ENCODE results near the gene LYRM4. TPM values are rescaled to one million over a fixed set of nuclear protein-coding genes. Genes with fewer than 3 reads are reported as not detected.

Gene LYRM4
- total and polyA plus RNA-seq, 2 donors (not counting 1 experiment from before 2014, with no cell fraction given), result 22.1 to 29.5 TPM

DNA sequence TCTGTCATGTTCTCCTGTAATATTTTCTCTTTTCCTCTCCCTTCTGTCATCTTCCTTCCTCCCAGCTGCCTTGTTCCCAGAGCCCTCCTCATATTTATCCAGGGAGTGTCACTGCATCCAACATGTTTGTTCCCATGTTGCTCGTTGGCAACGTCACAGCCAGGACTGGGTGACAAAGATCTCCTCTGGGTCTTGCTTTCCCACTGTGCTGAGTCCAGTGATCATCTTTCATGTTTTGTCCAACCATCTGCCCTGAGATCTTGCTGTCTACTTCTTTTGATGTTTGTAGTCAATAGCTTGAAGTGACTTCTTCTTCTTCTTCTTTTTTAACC is 27.2 kb upstream of the LYRM4 start:
- Histone ChIP-seq H2AFZ (ENCODE audit: insufficient read depth, low read depth, low read length, poor library complexity, severe bottlenecking) (no peak overlapping the region), H3K9me3 (ENCODE audit: control extremely low read depth in 1 of 3, control insufficient read depth in 2 of 3, insufficient read depth in 1 of 3, low read length in 2 of 3) (no peaks in the 10 kb centered on the region), H3K4me2 (replicated peaks; ENCODE audit: low read depth, low read length, poor library complexity, severe bottlenecking) (no peak overlapping the region), H4K20me1 (ENCODE audit: control insufficient read depth, insufficient read depth, low read length, poor library complexity, severe bottlenecking) (peaks cover 14% of the 10 kb centered on the region), H3K27ac (ENCODE audit: low read length in 2 of 2) (no peak overlapping the region), H3K4me3 (ENCODE audit: control extremely low read depth in 1 of 5, extremely low read depth in 1 of 5, insufficient read depth in 1 of 5, low read depth in 2 of 5, low read length in 4 of 5) (no peak overlapping the region), H3K79me2 (ENCODE audit: control insufficient read depth, insufficient read depth, low read length) (peaks cover 63% of the 10 kb centered on the region), H3K27me3 (replicated peaks in 1 of 4; ENCODE audit: control extremely low read depth in 1 of 4, control insufficient read depth in 3 of 4, insufficient read depth in 4 of 4, low read length in 3 of 4) (no peaks in the 10 kb centered on the region), H3K4me1 (ENCODE audit: control insufficient read depth in 2 of 2, insufficient read depth in 2 of 2, low read length in 2 of 2) (peaks cover 22 to 27% of the 10 kb centered on the region in 2 donors), H3K36me3 (replicated peaks in 1 of 2; ENCODE audit: control extremely low read depth in 1 of 2, control insufficient read depth in 1 of 2, extremely low read depth in 1 of 2, insufficient read depth in 2 of 2, low read length in 1 of 2) (peaks cover 1 to 5% of the 10 kb centered on the region in 2 experiments), H3K9ac (ENCODE audit: low read length) (no peak overlapping the region)
- ChIA-PET CTCF (interaction anchor here (2.0 kb wide), 1 partner anchor 15 kb away, joined by 13 read pairs; no protein-coding TSS in a partner anchor), POLR2A (no interaction called here)
- H3K27ac Mint-ChIP-seq, result peak overlapping the region; percentile 0
- H3K4me1 Mint-ChIP-seq, result peaks cover 66% of the 10 kb centered on the region
- TF ChIP-seq, protein P1, sequence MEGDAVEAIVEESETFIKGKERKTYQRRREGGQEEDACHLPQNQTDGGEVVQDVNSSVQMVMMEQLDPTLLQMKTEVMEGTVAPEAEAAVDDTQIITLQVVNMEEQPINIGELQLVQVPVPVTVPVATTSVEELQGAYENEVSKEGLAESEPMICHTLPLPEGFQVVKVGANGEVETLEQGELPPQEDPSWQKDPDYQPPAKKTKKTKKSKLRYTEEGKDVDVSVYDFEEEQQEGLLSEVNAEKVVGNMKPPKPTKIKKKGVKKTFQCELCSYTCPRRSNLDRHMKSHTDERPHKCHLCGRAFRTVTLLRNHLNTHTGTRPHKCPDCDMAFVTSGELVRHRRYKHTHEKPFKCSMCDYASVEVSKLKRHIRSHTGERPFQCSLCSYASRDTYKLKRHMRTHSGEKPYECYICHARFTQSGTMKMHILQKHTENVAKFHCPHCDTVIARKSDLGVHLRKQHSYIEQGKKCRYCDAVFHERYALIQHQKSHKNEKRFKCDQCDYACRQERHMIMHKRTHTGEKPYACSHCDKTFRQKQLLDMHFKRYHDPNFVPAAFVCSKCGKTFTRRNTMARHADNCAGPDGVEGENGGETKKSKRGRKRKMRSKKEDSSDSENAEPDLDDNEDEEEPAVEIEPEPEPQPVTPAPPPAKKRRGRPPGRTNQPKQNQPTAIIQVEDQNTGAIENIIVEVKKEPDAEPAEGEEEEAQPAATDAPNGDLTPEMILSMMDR (IDR thresholded peaks at IDR 0.05), result no peak
- no peak for TF ChIP-seq EZH2 (IDR thresholded peaks at IDR 0.05; ENCODE audit: borderline replicate concordance, insufficient read depth, low read depth, low read length, poor library complexity, severe bottlenecking)
- intact Hi-C loops (cut with micrococcal nuclease), result no loop called here
- no peaks in the 10 kb centered on the region for H3K9me3 Mint-ChIP-seq (ENCODE audit: insufficient read depth)
- no peaks in the 10 kb centered on the region for H3K27me3 Mint-ChIP-seq
- no peak for ATAC-seq (ENCODE audit: low read depth)
- no peak overlapping the region for H3K4me3 Mint-ChIP-seq
- WGBS (ENCODE audit: insufficient coverage), result 85% methylated on average over 2 of the region's 2 CpGs
- DNase-seq, result no peak

DNA sequence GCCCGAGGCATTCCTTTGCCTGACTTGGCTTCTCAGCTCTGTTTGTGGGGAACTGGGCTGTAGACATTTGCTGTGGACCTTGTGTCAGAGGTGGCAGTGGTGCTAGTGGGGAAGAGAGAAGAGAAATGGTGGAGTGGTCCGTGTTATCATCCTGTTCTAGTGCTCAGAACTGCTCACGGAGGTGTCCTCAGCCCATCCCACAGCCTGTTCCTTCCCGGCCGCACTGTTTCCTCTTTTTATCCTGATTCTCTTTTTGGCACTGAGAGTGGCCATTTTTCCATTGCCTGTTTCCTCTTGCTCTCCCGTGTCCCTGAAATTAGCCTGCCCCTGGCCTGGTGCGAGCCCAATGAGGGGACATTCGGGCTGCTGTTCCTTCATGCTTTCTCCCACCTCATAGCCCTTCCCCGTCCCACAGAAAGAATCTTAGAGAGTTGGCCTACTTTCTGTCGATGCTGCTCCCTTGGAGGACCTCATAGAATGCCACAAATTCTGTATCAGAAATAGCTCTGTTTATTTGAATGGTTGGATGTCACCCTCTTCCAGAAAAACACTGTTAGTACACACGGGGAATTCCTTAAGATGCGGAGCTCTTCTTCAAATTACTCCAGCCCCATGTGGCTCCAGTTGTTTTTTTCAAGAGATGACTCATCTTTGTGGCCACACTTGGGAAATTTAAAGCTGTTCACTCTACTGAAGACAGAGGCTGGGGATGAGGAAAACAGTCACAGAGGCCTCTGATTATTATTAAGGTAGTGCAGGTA is 26.6 kb upstream of the LYRM4 start:
- H3K9me3 Mint-ChIP-seq (ENCODE audit: insufficient read depth), result no peaks in the 10 kb centered on the region
- peak overlapping the region; percentile 11 for H3K27ac Mint-ChIP-seq
- TF ChIP-seq, protein P1 (IDR thresholded peaks at IDR 0.05), result no peak
- TF ChIP-seq EZH2 (IDR thresholded peaks at IDR 0.05; ENCODE audit: borderline replicate concordance, insufficient read depth, low read depth, low read length, poor library complexity, severe bottlenecking), result no peak
- Histone ChIP-seq H4K20me1 (ENCODE audit: control insufficient read depth, insufficient read depth, low read length, poor library complexity, severe bottlenecking) (peaks cover 14% of the 10 kb centered on the region), H3K79me2 (ENCODE audit: control insufficient read depth, insufficient read depth, low read length) (peaks cover 63% of the 10 kb centered on the region), H3K36me3 (replicated peaks in 1 of 2; ENCODE audit: control extremely low read depth in 1 of 2, control insufficient read depth in 1 of 2, extremely low read depth in 1 of 2, insufficient read depth in 2 of 2, low read length in 1 of 2) (peaks cover 1 to 5% of the 10 kb centered on the region in 2 experiments), H3K27me3 (replicated peaks in 1 of 4; ENCODE audit: control extremely low read depth in 1 of 4, control insufficient read depth in 3 of 4, insufficient read depth in 4 of 4, low read length in 3 of 4) (no peaks in the 10 kb centered on the region), H3K9me3 (ENCODE audit: control extremely low read depth in 1 of 3, control insufficient read depth in 2 of 3, insufficient read depth in 1 of 3, low read length in 2 of 3) (no peaks in the 10 kb centered on the region), H3K4me2 (replicated peaks; ENCODE audit: low read depth, low read length, poor library complexity, severe bottlenecking) (no peak overlapping the region), H2AFZ (ENCODE audit: insufficient read depth, low read depth, low read length, poor library complexity, severe bottlenecking) (no peak overlapping the region), H3K27ac (ENCODE audit: low read length in 2 of 2) (no peak overlapping the region), H3K9ac (ENCODE audit: low read length) (no peak overlapping the region), H3K4me3 (ENCODE audit: control extremely low read depth in 1 of 5, extremely low read depth in 1 of 5, insufficient read depth in 1 of 5, low read depth in 2 of 5, low read length in 4 of 5) (no peak overlapping the region), H3K4me1 (ENCODE audit: control insufficient read depth in 2 of 2, insufficient read depth in 2 of 2, low read length in 2 of 2) (peaks cover 22 to 27% of the 10 kb centered on the region in 2 donors)
- no peaks in the 10 kb centered on the region for H3K27me3 Mint-ChIP-seq
- no peak overlapping the region for H3K4me3 Mint-ChIP-seq
- intact Hi-C loops (cut with micrococcal nuclease), result no loop called here
- CTCF ChIA-PET, result interaction anchor here (2.0 kb wide), 1 partner anchor 16 kb away, joined by 13 read pairs; no protein-coding TSS in a partner anchor
- H3K4me1 Mint-ChIP-seq, result peaks cover 64% of the 10 kb centered on the region
- POLR2A ChIA-PET, result no interaction called here
- no peak for ATAC-seq (ENCODE audit: low read depth)
- DNase-seq, result no peak
- WGBS (ENCODE audit: insufficient coverage), result 94% methylated on average over 9 of the region's 12 CpGs
